KOPT-K1 (cell line): ENCODE measurements around the gene FREM2.

Source experiments
- H3K27ac ChIP-seq: fragments of 200-600 bp; sonication (generic); 2 replicates; pipeline ENCODE4 v1.5.1; 2016; ENCODE audit warnings: antibody characterized with exemption, mild to moderate bottlenecking, low read depth, low read length; ENCODE audit not compliant: poor library complexity, severe bottlenecking
- H3K36me3 ChIP-seq: fragments of 200-600 bp; sonication (generic); 2 replicates; pipeline ENCODE4 v1.5.1; 2017; ENCODE audit warnings: antibody characterized with exemption, mild to moderate bottlenecking, low read length, moderate library complexity; ENCODE audit not compliant: insufficient read depth
- H3K9me3 ChIP-seq: fragments of 200-600 bp; sonication (generic); 2 replicates; pipeline ENCODE4 v1.5.1; 2017; ENCODE audit warnings: antibody characterized with exemption, low read length, mild to moderate bottlenecking; ENCODE audit not compliant: insufficient read depth, poor library complexity, severe bottlenecking

FREM2 gene

DNA sequence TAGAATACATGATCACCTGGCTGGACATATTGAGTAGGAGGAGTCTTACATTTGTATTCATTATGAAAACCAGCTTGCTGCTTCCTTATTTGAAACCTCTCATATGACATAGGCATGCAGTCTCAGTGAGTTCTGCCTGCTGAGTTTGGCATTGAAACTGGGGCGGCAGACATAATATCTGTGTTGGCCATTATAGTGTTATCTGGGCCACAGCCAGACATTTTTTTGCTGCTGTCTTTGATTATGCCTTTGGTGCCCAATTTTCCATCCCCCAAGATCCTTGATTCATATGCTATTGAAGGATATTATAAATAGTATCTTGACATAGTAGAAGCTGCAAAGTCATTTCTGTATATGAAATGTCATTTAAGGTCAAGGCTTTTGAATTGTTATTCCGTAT, 15.8 kb downstream of the FREM2 start:
- Histone ChIP-seq H3K9me3 (no peaks in the 10 kb centered on the region), H3K36me3 (no peaks in the 10 kb centered on the region), H3K27ac (no peak overlapping the region)

DNA sequence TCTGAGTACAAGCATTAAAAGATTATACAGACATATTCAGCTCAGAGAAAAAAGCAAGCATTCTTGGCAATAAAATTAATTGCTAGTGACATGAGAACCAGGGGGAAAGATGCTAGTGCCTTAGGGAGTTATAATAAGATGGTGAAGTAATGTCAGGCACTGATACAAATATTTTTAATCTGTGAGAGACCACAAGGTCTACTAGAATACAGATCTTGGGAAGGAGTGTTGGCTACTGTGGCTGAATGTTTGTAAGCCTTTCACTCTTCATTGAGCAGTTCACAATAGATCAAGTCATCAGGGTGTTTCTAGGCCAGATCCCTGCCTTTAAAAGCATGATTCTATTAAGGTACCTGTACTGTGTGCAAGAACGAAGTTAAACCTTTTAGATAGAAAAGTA, 16.4 kb downstream of the FREM2 start:
- Histone ChIP-seq H3K27ac (no peak overlapping the region), H3K9me3 (no peaks in the 10 kb centered on the region), H3K36me3 (no peaks in the 10 kb centered on the region)

DNA sequence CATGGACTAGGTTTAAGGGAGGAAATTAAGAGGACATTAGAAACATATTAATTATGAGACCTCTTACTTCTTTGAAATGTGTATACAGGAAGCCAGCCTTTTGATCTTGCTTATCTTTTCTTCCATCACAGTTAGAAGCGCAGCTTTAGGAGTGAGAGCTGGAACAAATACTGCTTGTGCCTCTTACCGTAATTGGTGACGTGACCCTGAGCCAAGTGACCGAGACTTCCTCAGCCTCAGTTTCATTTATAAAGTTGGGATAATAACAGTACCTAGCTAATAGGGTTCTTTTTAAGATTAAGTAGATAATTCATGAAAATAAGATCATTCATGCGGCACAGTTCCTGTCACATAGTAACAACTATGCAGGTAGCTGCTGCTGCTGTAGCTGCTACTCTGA, 18.5 kb downstream of the FREM2 start:
- H3K27ac ChIP-seq: no peak overlapping the region
- no peaks in the 10 kb centered on the region for H3K36me3 ChIP-seq

DNA sequence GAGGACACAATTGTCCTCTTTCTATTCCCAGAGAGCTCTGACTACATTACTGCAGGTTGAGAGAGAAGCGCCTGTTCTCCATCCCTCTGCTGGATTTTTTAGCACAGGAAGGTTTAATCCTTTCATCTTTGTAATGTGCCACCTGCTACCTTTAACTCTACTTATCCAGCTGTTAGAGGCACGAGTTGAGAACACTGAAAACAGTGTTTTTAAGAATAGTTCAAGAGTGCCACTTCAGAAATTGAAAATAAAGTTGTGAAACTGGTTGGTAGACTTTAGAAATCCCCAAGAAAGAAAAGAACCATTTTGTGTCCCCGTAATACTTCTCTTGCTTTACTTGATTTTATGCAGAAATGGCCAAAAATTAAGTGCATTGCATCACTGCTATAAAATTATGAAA, 20.6 kb downstream of the FREM2 start:
- Histone ChIP-seq H3K9me3 (no peaks in the 10 kb centered on the region), H3K36me3 (no peaks in the 10 kb centered on the region), H3K27ac (no peak overlapping the region)

More for the DNA sequence above, 18.5 kb downstream of the FREM2 start:
- no peaks in the 10 kb centered on the region for H3K9me3 ChIP-seq

GRCh38 chr13:38713046-38713445, 26.2 kb downstream of the FREM2 start:
- no peak overlapping the region for H3K27ac ChIP-seq
- H3K36me3 ChIP-seq: no peaks in the 10 kb centered on the region
- H3K9me3 ChIP-seq: no peaks in the 10 kb centered on the region

GRCh38 chr13:38718374-38718773, 31.5 kb downstream of the FREM2 start:
- Histone ChIP-seq H3K9me3 (no peaks in the 10 kb centered on the region), H3K36me3 (no peaks in the 10 kb centered on the region), H3K27ac (no peak overlapping the region)

DNA sequence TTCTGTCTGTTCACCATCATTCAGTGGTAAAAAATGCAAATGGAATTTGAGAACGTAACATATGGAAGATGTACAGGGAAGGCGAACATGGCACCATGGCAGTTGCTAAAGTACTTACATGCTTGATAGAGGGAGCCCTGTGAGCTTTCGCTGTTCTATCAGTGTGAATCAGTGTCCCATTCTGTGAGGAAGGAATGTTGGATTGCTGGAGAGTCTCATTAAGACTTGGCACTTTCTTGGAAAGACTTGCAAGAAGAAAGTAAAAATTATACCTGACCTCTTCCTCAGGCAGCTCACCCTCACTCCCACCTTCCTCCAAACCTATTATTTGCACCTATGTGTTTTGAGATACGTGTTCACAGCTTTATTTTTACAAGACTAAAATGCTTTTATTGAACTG, 43.5 kb downstream of the FREM2 start:
- Histone ChIP-seq H3K36me3 (no peaks in the 10 kb centered on the region), H3K9me3 (no peaks in the 10 kb centered on the region), H3K27ac (no peak overlapping the region)

DNA sequence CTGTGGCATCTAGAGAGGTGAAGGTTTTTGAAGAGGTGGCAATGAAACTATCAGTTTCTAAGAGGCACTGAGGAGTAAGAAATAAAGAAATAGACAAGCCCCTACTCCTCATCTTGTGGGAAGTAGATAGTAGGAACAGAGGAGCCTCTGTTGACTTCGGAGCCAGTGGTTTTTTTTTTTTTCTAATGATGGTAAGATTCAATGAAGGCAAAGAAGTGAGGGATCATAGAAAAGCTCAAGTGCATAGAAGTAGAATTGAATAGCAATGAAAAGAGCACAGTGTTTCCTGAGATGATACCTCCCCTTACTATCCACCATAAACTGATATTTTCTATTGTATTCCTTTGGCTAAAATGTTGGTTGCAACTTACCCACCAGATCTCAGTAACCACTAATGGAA, 46.3 kb downstream of the FREM2 start:
- Histone ChIP-seq H3K36me3 (no peaks in the 10 kb centered on the region), H3K27ac (no peak overlapping the region), H3K9me3 (no peaks in the 10 kb centered on the region)

DNA sequence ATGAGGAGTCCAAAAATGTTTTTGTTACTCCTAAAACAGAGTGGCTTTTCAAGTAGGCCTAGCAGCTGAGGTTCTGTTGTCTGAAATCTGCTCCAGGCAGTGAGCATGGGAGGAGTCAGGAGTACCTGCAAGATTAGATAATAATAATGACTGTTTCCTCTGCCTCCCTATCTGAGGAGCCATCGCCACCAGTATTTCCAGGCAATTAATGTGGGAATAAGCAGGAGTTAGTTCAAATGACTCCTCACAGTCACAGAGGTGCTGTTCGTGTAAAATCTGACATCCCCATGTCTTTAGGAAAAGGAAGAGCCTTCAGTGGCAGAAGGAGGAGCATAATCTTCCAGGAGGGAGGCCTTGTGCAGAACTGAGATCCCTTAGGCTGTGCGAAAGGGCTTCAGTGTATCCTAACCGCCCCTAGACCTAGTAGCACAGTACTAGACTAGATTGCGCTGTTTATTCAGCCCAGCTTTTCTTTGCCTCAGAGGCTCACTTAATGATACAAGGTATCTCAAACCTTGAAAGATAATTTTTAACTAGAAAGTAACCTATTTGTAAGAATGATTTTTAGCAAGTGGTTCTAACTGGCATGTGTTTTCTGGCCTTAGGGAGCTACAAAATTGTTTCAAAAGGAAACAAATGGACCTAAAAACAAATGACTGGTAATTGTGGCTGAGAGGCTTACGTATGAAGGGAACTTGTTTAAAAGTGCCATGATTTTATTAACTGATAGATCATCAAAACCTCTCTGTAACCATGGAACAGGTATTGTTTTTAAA, 49.0 kb downstream of the FREM2 start:
- H3K27ac ChIP-seq: no peak overlapping the region
- H3K36me3 ChIP-seq: no peaks in the 10 kb centered on the region
- H3K9me3 ChIP-seq: no peaks in the 10 kb centered on the region

DNA sequence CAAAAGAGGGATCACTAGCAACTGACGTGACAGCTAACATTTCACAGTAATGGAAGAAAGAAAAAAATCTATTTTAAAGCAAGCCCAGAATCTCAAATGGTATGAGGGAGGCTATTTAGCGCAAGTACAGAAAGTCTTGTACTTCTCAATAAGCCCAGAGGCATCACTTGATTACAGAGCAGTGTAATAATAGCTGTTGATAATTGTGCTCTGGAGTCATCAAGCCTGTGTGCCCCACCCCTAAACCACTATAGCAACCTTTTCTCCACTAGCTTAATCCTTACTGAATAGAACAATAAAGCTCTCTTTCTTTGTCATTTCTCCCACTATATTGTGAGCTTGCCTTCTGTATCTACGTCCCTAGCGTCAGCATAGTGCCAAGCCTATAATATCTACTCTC, 56.6 kb downstream of the FREM2 start:
- Histone ChIP-seq H3K36me3 (no peaks in the 10 kb centered on the region), H3K9me3 (no peaks in the 10 kb centered on the region), H3K27ac (no peak overlapping the region)

DNA sequence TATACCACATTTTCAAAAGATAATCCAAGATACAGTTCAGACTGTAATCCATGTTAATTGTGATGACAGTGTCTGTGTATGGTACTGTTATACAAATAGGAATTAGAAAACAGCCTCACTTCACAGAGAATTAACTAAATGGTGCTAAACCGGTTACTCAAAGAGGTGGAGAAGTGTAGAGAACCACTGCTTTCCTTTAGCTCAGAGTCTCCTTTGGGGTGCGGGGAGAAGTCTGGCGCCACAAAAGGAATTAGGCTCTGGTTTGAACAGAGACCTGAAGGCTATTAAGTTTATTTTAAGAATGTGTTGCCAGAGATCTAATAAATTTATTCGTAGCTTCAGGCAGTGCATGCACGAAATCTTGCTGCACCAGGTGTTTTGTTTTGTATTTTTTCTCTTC, 65.8 kb downstream of the FREM2 start:
- no peaks in the 10 kb centered on the region for H3K9me3 ChIP-seq
- H3K27ac ChIP-seq: no peak overlapping the region
- H3K36me3 ChIP-seq: no peaks in the 10 kb centered on the region

DNA sequence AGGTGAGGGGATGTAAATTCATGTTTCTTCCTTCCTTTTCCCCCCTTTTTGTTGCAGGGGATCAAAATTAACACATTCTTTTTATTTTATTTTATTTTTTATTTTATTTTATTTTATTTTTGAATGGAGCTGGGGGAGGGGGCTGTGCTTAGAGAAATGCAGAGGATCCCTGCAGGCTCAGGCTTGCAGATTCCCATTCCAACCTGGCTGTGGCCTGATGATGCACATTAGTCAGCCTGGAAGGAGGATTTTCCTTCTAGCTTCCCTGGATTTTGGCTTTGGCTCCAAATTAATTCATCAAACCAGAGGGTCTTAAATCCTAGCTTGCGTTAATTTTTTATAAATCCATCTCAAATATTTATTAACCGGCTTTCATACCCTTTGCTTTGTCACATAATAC, 67.0 kb downstream of the FREM2 start:
- no peaks in the 10 kb centered on the region for H3K36me3 ChIP-seq
- no peaks in the 10 kb centered on the region for H3K9me3 ChIP-seq
- H3K27ac ChIP-seq: no peak overlapping the region

- Histone ChIP-seq H3K27ac (no peak overlapping the region), H3K9me3 (no peaks in the 10 kb centered on the region)
Measured at GRCh38 chr13:38755793-38756192, 68.9 kb downstream of the FREM2 start.

DNA sequence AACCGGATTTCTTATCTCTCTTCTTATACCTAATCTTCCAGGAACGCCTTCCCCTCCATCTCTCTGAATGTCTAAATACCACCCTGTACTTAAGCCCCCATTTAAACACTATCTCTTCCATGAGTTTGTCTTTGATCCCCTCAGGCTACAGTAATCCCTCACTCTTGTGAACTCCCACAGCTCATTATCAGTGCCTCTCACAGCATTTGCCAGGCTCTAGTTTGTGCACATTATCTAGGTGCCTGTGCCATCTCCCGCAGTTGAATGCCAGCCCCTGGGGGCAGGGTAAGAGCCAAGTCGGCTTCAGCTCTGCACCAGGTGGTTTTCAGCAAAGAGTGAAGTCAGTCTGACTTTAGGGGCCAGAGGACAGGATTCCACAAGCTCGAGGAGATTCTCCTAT, 71.4 kb downstream of the FREM2 start:
- no peak overlapping the region for H3K27ac ChIP-seq
- no peaks in the 10 kb centered on the region for H3K9me3 ChIP-seq
- H3K36me3 ChIP-seq: no peaks in the 10 kb centered on the region

More at GRCh38 chr13:38755793-38756192, 68.9 kb downstream of the FREM2 start:
- no peaks in the 10 kb centered on the region for H3K36me3 ChIP-seq

GRCh38 chr13:38759390-38759789, 72.5 kb downstream of the FREM2 start:
- Histone ChIP-seq H3K9me3 (no peaks in the 10 kb centered on the region), H3K27ac (no peak overlapping the region), H3K36me3 (no peaks in the 10 kb centered on the region)
